G401.6 (cell line): ENCODE results near the gene EXOC4.

ENCODE experiments used
- FAIRE-seq: peaks from 2 replicates; lab custom pipeline; 2012; peaks lifted over from hg19 to GRCh38; lab: Jason Lieb, UNC

Gene EXOC4

DNA sequence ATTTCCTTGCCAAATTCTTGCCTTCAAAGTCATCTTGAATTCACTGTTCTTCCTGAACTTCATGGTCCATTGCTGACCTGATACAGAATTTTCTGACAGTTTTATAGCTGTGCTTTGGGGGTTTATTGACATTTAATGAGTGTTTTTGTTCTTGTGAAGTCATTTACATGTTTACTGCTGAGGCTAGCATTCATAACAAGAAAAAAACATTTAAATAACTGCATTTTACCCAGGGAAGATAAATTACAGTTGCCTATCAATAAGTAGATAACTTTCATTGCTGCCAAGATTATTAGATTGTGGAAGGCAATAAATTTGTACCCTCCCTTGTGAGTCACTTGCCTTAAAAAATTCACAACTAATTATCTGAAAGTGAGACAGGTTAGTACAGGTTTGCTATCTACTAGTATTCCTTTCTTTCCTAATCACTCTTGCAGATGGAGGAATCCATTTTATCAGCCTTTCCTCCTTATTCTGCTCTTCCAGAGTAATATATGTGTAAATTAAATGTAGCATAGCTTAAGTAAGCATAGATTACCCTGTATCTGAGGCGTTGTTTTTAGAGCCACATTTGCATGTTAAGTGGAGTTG is 178.4 kb downstream of the EXOC4 start:
- no peak for FAIRE-seq

DNA sequence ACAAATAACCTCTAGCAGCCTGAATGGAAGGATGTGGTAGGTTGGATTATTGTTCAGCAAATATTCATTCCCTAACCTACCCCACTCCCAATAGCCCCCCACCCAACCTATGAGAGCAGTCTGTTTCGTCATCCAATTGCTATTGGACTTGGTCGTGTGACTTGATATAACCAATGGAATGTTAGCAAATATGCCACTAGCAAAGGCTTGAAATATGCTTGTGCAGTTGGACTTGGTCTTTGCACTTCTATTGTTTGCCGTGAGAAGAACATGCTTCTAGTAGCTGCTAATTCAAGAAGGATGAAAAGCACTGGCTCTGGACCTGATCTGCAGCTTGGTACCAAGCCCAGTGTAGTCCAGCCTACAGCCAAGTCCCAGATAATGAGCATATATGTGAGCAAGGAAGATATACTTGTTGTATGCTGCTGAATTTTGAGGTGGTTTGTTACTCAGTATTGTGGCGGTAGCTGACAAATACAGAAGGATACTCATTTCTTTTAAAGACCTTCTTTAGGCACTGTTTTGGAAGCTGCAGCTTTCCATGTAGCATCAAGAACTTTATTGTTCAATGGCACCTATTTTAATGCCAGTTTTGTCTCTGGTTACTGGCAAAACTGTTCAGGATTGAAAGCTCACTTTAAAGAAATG is 180.4 kb downstream of the EXOC4 start:
- FAIRE-seq, result no peak

DNA sequence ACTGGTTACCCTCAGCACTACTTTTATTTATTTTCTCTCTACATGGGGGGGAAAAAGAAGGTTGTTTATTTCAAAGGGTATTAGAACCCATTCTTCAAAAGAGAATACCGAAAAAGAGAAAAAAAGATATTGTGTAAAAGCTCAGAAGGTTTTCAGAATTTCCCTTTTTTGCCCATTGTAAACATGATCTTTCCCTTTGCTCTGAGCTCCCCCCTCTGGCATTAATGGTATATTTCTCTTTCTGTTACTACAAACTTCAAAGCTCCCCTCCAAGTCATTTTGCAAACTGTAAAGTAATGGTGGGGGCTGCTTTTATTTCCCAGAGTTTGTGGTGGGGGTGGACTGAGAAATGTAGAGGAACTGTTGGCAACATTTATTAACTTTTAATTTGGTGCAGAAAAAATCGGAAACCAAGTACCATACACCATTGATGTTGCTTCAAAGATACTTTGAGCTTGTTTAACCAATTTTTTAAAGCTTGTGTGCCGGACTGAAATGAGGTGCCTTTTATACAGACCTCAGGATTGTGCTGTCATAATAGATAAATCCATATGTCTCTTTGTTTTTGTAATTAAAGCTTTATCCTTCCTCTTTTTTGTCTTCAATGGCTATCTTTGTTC is 181.5 kb downstream of the EXOC4 start:
- FAIRE-seq, result peak; percentile 39

DNA sequence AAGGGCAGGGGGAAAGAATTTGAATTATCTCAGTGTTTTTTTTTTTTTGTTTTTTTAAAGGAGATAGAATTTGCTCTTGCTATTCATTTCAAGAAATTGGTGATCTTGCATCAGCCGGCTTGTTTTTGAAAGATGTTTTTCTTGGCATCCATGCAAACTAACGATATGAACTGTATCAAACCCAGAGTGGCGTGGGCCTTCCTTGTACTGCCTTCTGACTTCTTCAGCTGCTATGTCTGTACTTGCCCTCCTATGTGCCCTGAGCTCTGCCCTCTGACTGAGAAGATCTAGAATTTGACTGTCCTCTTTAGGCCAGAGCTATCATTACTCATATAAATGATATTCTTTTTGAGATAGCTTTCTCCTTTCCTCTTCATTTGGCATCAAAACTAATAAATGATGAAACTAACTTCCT is 183.1 kb downstream of the EXOC4 start:
- FAIRE-seq, result no peak

DNA sequence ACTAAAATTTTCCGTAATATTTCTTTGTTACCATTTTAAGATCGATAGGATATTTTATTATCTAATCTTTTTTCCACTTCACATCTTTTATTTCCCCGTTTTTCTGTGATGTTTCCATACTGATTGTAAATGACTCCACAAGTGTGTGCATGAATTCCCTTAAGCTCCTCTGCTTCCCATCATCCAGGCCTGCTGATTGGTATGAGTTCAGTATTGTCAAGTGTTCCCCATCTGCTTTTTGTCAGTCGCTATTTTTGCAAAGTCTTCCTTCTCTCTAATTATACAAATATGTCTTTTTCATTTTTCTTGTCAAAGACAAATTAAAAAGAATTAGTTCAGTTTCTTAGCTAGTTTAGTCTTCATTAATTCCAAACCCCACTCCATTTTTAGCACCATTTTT is 184.7 kb downstream of the EXOC4 start:
- FAIRE-seq, result no peak

DNA sequence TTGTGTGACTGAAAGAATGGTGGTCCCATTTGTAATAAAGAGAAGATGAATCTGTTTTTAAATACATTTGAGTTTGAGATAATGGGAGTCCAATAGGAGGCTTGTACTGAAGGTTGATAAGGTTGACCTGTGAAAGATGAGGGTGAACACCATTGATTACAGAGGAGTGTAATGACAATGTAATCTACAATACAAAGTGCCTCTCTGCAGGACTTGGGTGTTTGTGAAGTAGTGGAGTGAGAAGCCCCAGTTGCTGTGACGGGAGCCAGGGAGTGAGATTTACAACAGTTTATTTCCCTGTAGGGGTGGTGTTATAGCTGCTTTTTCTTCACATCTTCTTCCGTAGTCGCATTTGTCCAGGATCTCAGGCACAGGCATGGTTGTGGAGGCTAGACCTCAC is 189.9 kb downstream of the EXOC4 start:
- no peak for FAIRE-seq

DNA sequence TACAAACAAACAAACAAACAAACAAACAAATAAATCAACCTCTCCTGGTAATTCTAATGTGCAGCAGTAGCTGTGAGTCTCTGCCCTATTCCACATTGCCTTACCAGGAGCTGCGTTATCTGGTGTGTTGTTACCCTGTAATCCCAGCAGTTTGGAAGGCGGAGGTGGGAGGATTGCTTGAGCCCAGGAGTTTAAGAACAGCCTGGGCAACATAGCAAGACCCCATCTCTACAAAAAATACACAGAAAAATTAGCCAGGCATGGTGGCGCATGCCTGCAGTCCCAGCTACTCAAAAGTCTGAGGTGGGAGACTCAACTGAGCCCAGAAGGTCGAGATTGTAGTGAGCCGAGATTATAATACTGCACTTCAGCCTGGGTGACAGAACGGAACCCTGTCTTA is 192.7 kb downstream of the EXOC4 start:
- FAIRE-seq, result no peak

DNA sequence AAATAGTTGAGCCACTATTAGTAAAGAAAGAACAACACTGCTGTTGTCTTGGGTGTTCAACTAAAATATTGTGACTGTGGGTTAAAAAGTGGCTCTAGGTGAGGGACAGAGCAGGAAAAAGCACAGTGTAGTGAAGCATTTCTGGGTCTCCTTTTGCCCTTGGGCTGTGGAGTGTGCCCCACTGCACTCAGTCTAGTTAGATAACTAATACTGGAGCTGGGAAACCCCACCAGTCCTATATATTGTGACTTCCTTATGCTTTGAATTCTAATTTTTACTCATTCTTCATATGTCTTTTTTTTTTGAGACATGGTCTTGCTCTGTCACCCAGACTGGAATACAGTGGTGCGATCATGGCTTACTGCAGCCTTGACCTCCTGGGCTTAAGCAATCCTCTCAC is 195.1 kb downstream of the EXOC4 start:
- no peak for FAIRE-seq

DNA sequence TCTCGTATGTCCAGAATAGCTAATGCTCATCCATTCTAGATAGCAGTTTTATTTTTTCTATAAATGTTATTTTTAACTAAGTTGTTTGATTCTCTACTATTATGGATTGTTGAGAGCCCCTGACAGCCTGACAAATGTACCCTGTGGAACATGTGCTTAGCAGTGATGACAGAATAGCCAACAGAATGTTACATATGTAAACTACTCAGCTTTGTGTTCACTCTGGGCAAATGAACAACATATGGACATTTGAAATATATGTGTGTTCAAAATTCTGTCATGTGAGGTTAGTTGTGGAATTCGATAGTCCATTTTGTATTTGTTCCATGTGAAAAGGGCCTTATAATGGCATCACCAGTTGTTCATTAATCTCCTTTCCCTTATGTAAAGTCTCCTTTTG is 199.7 kb downstream of the EXOC4 start:
- FAIRE-seq, result no peak

DNA sequence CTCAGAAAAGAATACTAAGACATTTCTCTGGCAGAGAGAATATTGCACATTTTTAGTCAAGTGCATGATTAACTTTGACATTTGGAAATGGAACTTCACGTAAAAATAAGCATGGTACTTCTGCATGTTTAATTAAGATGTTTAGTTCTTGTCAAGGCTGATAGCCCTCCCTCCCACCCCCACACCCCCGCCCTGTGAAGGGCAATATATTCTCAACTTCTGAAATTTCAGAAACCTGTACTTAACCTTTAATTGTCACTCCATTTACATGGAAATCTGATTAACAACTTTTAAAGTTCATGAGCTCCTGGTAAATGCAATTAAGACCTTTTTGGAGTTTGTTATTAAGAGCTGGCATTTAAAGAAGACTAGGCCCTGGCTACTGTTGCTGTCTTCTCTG is 205.8 kb downstream of the EXOC4 start:
- FAIRE-seq, result no peak

DNA sequence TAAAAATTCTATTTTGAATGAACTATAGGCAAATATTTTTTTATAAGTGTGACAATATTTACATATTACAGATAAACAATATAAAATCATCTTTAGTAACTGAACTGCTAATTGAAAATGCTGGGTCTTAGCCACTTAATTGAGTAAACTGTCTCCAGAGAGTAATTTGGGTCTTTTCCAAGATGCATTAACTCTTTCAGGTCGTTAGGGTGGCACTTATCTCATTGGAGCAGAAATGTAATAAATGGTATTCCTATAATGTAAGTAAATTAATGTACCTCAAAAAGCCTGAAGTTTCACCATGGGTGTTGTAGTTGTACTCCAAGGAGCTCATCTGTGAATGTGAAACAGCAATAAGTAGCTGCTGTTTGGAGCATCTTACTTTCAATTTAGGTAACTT is 208.5 kb downstream of the EXOC4 start:
- no peak for FAIRE-seq

DNA sequence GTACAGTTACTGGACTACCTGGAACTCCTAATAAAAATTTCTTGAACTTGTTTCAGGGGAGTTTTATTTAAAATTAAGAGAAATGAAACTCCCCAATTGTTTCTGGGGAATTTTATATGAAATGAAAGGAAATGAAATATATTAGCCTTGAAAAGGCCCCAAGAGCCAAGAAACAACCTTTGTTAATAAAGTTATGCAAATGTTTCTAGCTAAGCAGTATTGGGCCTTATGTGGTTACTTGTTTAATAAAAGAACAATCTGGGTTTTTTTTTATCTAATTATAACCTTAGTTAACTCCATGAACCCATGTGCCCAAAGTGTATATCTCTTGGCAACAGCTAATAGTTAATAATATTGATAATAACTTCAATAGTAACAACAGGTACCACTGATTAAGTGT is 222.8 kb downstream of the EXOC4 start:
- FAIRE-seq, result no peak

DNA sequence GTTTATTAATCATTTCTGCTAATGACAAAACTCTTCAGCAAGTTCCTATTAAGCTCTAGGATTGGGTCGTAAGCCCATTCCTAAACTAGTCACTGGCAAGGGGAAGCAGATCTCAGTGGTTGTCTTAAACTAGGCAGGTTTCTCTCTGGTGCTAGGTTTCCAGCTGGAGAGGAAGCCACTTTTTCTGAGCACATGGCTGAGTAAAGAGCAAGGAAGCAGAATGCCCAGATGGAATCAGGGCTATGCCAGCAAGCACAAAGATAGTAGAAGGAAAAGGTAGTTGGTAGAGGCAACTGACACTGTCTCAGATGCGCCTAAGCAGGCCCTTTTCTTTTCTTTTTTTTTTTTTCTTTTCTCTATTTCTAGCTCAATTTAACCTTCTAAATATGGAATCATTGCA is 224.9 kb downstream of the EXOC4 start:
- FAIRE-seq, result no peak

DNA sequence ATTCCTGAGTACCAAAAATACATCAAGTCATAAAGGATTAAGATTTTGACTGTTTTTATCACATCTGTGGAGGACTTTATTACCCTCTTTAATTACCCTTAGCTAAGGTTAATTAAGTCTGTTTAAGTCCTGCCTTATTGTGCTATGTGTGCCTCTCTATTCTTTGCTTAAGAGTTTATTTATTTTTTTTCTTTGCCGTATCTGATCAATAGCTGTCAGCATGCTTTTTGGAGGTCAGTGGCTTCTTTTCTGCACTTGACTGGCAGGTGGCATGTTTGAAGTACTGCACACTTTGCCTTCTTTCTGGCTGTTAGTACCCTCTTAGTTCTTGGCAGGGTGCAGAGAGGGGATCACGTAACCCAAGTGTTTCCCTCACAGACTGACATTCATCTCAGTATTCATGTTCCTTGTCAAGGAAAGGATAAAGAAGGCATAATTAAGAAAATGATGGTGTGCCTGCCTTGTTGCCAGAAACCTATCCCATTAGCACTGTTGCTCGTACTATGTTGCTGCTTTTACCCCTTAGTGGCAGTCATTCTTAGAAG is 225.8 kb downstream of the EXOC4 start:
- FAIRE-seq, result no peak

DNA sequence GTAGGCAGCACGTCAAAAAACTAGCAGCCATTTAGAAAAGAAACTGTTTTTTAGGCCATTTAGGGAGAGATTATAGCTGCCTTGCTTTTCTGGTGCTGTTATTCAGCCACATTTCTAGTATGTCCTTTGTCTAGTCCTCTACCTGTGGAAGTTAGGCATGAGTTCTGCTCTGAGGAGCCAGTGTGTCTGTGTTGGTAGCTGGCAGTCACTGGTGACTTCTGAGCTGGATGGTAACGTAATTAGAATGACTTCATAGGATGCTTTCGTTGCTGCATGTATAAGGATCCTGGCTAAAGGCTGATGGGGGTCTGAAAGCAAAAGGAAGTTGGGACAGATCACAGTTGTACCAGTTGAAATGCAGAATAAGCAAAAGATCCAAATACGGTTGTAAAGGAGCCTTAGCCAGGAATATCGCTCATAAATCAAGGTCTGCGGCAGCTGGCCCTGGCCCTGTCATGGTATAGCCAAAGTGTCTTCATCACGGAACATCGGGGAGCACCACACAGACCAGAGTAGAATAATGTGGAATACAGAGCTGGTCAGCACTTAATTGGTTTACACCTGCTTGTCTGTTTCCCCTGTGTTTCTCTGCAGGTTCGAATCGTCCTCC is 226.7 kb downstream of the EXOC4 start:
- FAIRE-seq, result no peak

DNA sequence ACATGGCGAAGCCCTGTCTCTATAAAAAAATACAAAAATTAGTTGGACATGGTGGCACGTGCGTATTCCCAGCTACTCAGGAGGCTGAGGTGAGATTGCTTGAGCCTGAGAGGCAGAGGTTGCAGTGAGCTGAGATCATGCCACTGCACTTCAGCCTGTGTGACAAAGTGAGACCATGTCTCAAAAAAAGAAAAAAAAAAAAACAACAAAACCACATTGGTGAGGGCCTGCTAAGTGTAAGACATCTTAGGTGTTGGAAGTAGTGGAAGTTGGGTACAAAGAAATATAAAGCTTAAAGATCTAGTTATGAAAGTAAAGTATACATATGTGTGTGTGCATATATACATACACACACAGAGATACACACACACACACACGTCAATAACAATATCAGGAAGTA is 228.0 kb downstream of the EXOC4 start:
- FAIRE-seq, result no peak

DNA sequence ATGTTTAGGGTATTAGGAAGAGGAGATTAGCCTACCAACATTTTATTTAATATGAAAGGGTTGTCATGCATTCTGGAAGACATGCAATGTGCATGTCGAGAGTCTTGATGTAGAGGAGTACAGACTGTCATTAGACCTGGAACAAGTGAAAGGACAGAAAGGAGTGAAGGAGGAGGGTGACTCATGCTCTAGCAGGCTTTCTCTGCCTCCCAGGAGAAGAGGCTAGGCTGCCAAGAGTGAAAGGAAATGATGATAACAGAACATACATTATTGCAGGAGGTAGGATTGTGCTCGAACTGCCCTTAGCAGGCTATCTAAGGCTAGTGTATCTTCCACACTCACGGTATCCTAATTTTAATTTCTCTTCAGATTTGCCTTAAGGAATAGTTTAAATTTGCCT is 228.8 kb downstream of the EXOC4 start:
- no peak for FAIRE-seq

DNA sequence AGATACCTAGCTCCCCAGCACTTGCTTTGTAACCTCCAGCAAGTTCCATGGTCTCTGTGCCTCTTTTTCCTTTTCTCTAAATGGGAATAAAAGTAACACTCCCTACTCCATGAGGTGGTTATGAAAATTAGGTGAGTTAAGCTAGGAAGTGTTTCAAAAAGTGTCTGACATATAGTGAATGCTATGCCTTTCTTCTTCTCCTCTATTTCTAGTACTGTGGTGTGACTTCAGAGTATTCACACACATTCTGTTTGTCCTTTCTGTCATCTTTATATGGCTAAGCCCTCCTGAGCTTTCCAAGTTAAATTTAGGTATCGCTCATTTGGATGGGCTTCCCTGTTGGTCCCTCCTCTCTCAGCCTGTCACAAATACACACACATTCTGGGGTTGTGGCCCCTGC is 229.7 kb downstream of the EXOC4 start:
- no peak for FAIRE-seq

DNA sequence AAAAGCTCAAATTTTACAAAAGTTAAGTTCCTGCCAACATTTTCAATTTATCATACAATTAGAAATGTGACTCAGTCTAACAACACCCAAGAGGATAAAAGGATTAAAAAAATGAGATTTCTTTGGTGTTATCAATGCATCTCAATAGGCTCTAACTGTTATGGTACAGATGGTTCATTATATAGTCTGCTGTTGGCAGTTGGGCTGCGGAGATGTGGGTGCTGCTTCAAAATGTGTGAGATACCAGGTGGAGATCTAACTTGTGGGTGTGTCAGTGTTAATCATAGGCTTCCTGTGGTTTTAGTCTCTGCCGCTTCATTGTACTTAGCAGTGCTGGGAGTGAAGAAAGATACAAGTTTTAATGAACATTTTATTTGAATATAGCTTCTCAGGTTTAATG is 231.2 kb downstream of the EXOC4 start:
- FAIRE-seq, result no peak

DNA sequence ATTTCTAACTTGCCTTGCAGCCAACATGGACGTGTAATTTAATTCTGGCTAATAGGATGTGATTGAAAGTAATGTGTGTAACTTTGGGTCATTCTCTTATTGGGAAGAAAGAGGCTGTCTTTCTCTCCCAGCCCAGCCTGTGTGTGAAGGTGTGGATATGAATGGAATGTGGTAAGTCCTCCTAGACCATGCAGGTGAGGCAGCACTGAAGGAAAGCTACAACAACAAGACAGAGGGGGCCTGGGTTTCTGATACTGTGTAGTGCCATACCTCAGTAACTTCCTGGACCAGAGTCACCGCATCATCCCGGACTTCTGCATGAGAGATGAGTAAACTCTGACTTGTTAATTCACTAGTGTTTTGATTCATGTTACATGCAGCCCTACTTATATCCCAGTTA is 237.0 kb downstream of the EXOC4 start:
- FAIRE-seq, result no peak

DNA sequence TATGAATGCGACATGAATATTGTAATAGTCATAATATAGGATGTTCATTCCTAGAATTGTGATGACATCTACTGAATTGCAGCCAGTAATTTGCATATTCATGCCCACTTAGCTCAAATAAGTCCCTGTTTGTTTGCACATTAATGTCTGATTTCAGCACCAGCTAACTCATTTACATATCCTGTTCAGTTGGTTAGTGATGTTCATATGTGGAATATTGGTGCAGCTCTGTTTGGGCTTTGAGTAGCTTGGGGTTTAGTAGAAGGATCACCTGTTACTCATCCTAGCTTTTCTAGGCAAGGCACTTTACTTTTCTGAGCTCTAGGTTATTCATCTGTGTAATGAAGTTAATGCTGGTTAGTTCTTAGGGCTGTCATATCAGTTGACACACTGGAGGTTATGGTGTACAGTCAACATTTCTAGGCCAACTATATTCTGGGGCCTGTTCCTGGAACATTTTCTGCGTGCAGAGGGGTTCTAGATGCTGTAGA is 238.4 kb downstream of the EXOC4 start:
- no peak for FAIRE-seq

DNA sequence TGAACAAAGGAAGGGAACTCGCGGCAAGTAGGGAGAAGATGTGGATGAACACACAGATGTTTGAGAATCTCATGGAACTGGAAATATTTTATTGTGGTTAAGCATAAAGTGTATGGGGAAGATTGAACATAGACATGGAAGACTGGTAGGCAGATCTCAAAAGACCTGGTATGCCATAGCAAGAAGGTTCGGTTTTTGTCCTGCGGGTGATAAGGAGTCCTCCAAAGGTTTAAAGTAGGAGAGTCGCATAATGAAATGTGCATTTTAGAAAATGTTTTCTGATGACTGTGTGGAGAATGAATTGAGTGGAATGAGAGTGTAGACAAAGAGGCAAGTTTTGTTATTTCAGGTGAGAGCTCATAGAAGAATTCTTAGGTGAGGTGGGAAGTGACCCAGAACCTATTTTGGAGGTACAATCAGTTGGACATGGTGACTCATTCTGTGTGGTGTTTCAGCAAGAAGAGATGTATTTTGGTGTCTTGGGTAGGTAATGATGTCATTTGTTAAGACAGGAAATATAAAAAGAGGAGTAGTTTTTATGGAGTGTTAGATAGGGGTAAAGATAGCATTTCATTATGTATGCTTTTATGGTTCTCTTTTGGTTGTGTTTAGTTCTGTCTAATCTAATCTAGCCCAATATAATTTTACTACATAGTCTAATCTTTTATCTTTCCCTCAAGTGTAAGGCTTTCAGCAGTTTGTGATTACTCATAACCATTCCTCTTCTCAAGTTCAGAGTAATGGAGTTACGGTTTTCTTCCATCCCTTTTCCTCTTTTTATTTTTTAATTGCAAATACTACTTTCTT is 239.2 kb downstream of the EXOC4 start:
- FAIRE-seq, result no peak
